Measurements from ENCODE around the gene ARID3B. TPM values are rescaled to one million over a fixed set of nuclear protein-coding genes. Genes with fewer than 3 reads are reported as not detected.
A peak's percentile ranks its signal among the peaks of the same experiment; 100 is the strongest.

Gene ARID3B
- total RNA-seq, 1 experiment from 2014 or later, result 8.1 TPM

- POLR2A ChIA-PET, result no interaction called here
- Histone ChIP-seq H4K20me1 (ENCODE audit: insufficient read depth) (peaks cover 4% of the 10 kb centered on the region; the same call in 1 of the 2 replicates), H3K36me3 (ENCODE audit: control insufficient read depth in 1 of 2, insufficient read depth in 2 of 2, low read length in 2 of 2) (peaks cover 0 to 21% of the 10 kb centered on the region in 2 experiments; a peak in 2 of 4 replicates), H3K4me3 (replicated peaks in 1 of 2; ENCODE audit: low read depth in 1 of 2, low read length in 2 of 2) (peak overlapping the region; percentile 99), H3K79me2 (ENCODE audit: insufficient read depth, low read length) (peaks cover 58% of the 10 kb centered on the region), H2AFZ (ENCODE audit: low read depth, low read length, poor library complexity, severe bottlenecking) (no peak overlapping the region), H3K4me2 (ENCODE audit: low read length) (peak overlapping the region; percentile 92), H3K4me1 (ENCODE audit: control insufficient read depth in 1 of 2, insufficient read depth in 2 of 2, low read length in 2 of 2) (peaks cover 9 to 36% of the 10 kb centered on the region in 2 experiments; a peak in 3 of 4 replicates), H3K27me3 (ENCODE audit: insufficient read depth, low read length) (no peaks in the 10 kb centered on the region), H3K27ac (ENCODE audit: low read depth, low read length) (peak overlapping the region; percentile 90), H3K9me2 (ENCODE audit: insufficient read depth) (no peaks in the 10 kb centered on the region), H3K9me3 (ENCODE audit: control insufficient read depth in 1 of 2, insufficient read depth in 1 of 2, low read depth in 1 of 2, low read length in 2 of 2) (no peaks in the 10 kb centered on the region), H3K9ac (ENCODE audit: low read length) (peak overlapping the region; percentile 99)
- no TSS peak for BruUV-seq (replicated peaks)
- RAD21 ChIA-PET (ENCODE audit: low non-redundant PET in 1 of 2, low total read pairs in 2 of 2, uncharacterized antibody in 2 of 2, unreplicated experiment in 2 of 2), result no interaction called here
- no peak for ATAC-seq
- TF ChIP-seq EZH2 (IDR thresholded peaks at IDR 0.05) (no peak), EGR1 (IDR thresholded peaks at IDR 0.05; ENCODE audit: low read depth) (no peak), ELF1 (IDR thresholded peaks at IDR 0.05; ENCODE audit: borderline replicate concordance, low read depth) (no peak), FOSL1 (IDR thresholded peaks at IDR 0.05; ENCODE audit: low read depth) (no peak)
- intact Hi-C loops (cut with micrococcal nuclease), result no loop called here
- no peak for DNase-seq (ENCODE audit: low read depth, low spot score)
- CTCF ChIA-PET, result interaction anchor here (0.6 to 1.3 kb wide), 4 partner anchors 20 to 277 kb away, joined by 3 to 4 read pairs (median 3); no protein-coding TSS in a partner anchor
These were observed 75.4 kb downstream of the ARID3B start for GRCh38 chr15:74616366-74616939.

- Histone ChIP-seq H3K9me2 (ENCODE audit: insufficient read depth) (no peaks in the 10 kb centered on the region), H3K4me1 (ENCODE audit: control insufficient read depth in 1 of 2, insufficient read depth in 2 of 2, low read length in 2 of 2) (peaks cover 9 to 36% of the 10 kb centered on the region in 2 experiments; a peak in 3 of 4 replicates), H3K9me3 (ENCODE audit: control insufficient read depth in 1 of 2, insufficient read depth in 1 of 2, low read depth in 1 of 2, low read length in 2 of 2) (no peaks in the 10 kb centered on the region), H3K27me3 (ENCODE audit: insufficient read depth, low read length) (no peaks in the 10 kb centered on the region), H3K4me3 (replicated peaks in 1 of 2; ENCODE audit: low read depth in 1 of 2, low read length in 2 of 2) (peak overlapping the region; percentile 99), H3K36me3 (ENCODE audit: control insufficient read depth in 1 of 2, insufficient read depth in 2 of 2, low read length in 2 of 2) (peaks cover under 1 to 26% of the 10 kb centered on the region in 2 experiments; a peak in 3 of 4 replicates), H3K79me2 (ENCODE audit: insufficient read depth, low read length) (peaks cover 63% of the 10 kb centered on the region), H3K4me2 (ENCODE audit: low read length) (peak overlapping the region; percentile 92), H3K27ac (ENCODE audit: low read depth, low read length) (no peak overlapping the region), H3K9ac (ENCODE audit: low read length) (peak overlapping the region; percentile 99), H4K20me1 (ENCODE audit: insufficient read depth) (peaks cover 6% of the 10 kb centered on the region; the same call in 1 of the 2 replicates), H2AFZ (ENCODE audit: low read depth, low read length, poor library complexity, severe bottlenecking) (no peak overlapping the region)
- intact Hi-C loops (cut with micrococcal nuclease), result no loop called here
- RAD21 ChIA-PET (ENCODE audit: low non-redundant PET in 1 of 2, low total read pairs in 2 of 2, uncharacterized antibody in 2 of 2, unreplicated experiment in 2 of 2), result no interaction called here
- DNase-seq (ENCODE audit: low read depth, low spot score) (no peak), ATAC-seq (no peak)
- CTCF ChIA-PET, result interaction anchor here (0.6 to 1.3 kb wide), 3 partner anchors 20 to 277 kb away, joined by 3 to 4 read pairs (median 3); no protein-coding TSS in a partner anchor
- POLR2A ChIA-PET, result interaction anchor here (1.2 kb wide), 1 partner anchor 152 kb away, joined by 3 read pairs; no protein-coding TSS in a partner anchor
- TF ChIP-seq FOSL1 (IDR thresholded peaks at IDR 0.05; ENCODE audit: low read depth) (no peak), SRF (IDR thresholded peaks at IDR 0.05; ENCODE audit: low read depth) (no peak), TCF7L2 (IDR thresholded peaks at IDR 0.05; ENCODE audit: borderline replicate concordance, extremely low read depth, insufficient read depth, insufficient read length) (no peak), ZFX (IDR thresholded peaks at IDR 0.05) (no peak)
- TSS peak; percentile 52 for BruUV-seq (replicated peaks)
These were observed 76.0 kb downstream of the ARID3B start for GRCh38 chr15:74616996-74617395.
